Dermis microvascular lymphatic vessel endothelial cell (primary cell): ENCODE data around the gene GABBR2. TPM values are rescaled to one million over a fixed set of nuclear protein-coding genes. Genes with fewer than 3 reads are reported as not detected.
"Not testable (repeated sequence)": the region's sequence is repeated elsewhere in the genome, so short reads cannot be mapped to it uniquely, and the experiment has no call there.

Source experiments
- DNase-seq, 2 donors: peaks; one replicate each; pipeline versions ENCODE4 v3.0.0 to v3.0.0-alpha.2; 2010; ENCODE audit warnings: low read depth in 2 of 2
- total RNA-seq: library from RNA; depleted of rRNA; stranded (reverse); fragments of >200 nt; gene quantifications from 2 replicates; pipeline ENCODE4 v1.2.1, GENCODE V29; 2014

Gene GABBR2
- total RNA-seq, 1 donor from 2014 or later = 1.8 TPM

DNA sequence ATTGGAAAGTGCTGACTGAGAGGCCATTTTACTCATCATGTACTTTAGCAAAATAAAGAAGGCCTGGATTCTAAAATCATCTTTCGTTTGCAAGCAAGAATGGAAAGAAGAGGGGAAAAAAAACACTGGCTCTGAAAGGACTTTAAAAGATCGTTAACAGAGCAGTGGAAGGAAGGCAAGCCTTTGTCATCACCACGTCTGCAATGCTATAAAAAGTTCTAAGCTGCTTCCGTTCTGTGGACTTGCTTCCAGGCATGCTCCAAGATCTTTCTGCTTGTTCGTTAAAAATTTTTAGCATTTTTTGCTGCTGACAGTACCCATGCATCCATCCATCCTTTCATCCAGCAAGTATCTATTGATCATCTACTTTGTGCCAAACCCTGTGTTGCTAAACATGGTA lies 226.5 kb downstream of the GABBR2 start:
- no peak for DNase-seq

- no peak for DNase-seq
Observed at GRCh38 chr9:98481676-98482075, 227.1 kb downstream of the GABBR2 start.

DNA sequence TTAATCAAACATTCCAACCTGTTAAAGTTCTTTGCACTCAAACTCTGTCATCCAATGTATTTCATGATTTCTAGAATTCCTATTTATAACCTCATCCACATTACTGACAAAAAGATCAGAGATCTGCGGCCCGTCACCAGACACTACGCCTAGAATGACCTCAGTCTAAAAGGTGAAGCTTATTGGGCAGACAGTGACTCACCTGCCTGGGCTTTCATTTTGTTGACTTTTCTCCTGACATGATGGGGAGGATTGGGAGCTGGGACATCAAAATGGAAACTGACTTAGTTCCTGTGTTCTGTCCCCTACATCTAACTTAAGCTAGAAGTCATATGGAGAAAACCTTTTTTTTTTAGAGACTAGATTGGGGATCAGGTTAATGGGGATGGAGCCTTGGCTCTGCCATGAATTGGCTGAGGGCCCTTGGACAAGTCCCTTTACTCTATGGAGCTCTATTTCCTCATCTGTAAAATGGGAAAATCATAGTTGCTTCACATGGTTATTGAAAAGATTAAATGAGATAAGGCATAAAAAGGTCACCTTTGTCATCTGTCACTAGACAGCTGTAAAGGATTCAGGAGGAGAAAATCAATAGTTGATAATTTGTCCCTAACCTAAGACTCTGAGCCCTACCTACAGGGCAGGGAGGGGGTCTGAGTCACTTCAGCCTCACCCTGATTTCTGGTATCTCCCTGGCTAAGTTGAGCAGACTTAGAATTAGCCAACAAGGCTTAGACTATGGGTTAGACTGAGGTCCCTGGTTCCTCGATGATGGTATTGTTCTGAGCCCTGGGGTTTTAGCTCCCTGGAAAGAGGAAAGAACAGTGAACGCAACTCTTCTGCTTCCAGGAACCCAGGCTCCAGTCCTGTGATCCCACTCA lies 228.5 kb downstream of the GABBR2 start:
- no peak for DNase-seq

DNA sequence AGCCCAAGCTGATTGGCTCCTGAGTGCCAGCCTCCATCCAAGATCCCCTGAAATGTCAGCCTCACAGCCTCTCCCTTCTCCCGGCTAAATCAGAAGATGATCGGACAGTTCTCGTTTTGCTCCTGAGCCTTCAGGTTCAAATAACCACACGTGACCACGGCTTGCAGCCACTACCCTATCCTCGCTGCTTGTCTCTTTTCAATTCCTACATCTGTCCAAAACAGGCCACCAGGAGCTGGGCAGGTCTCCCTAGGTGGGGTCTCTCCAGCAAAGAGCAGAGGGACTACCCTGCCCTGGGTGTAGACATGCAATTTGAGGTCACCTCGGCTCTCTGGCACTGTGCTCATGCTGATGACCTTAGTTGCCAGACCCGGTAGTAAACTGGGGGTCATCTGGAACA lies 229.3 kb downstream of the GABBR2 start:
- DNase-seq = no peak

DNA sequence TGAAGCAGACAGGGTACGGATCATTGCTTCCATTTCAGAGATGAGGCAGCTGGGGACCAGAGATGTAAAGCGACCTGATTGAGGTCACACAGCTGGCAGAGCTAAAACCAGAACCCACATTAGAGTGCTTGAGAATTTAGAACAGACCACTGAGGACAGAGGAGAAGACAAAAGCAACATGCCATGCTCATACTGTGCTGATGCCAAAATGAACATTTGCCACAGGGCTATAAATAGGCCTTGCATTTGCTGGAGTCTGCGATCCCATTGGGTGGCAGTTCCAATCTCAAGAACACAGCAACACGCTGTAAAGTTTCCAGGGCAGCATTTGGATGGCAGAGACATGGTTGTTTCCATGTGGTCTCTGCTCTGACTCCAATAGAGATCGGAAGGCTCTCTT lies 230.9 kb downstream of the GABBR2 start:
- no peak for DNase-seq

DNA sequence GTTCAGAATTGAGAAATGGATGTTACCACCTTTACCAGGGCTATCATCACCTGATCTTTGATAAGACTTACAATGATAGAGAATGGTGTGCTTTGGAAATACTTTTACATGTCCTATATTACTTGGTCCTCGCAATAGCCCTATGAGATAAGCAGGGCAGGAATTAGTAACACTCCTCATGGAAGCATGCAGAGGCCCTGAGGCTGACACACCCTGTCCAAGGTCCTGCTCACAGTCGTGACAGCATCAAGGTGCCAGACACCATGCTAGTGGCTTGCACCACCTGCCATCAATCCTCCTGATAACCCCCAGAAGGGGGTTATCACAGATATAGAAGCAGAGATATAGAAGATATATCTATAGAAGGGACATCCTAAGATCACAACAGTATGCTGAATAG lies 236.5 kb downstream of the GABBR2 start:
- no peak for DNase-seq

- no peak for DNase-seq
Observed at GRCh38 chr9:98471185-98471584, 237.6 kb downstream of the GABBR2 start.

DNA sequence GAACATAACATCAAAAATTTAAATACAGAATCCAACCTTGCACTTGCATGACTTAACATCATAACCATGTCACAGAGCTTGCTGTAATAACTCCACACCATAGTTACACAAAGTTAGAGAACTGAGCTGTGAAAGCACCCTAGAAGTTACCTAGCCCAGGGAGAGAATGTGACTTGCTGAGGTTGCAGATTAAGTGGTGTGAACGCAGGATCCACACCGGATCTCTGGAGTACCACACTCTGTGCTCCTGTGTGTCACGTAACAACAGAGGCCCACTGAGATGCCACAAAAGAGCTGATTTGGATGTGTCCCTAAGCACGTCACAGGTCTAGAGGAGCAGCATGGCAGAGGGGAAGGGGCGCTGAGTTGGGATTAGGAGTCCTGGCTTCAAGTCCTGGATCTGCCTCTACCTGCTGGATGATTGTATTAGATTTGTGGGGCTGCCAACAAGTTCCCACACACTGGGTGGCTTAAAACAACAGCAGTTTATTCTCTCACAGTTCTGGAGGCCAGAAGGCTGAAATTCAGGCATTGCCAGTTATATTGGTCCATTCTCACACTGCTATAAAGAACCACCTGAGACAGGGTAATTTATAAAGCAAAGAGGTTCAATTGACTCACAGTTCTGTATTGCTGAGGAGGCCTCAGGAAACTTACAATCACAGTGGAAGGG lies 240.0 kb downstream of the GABBR2 start:
- no peak for DNase-seq

DNA sequence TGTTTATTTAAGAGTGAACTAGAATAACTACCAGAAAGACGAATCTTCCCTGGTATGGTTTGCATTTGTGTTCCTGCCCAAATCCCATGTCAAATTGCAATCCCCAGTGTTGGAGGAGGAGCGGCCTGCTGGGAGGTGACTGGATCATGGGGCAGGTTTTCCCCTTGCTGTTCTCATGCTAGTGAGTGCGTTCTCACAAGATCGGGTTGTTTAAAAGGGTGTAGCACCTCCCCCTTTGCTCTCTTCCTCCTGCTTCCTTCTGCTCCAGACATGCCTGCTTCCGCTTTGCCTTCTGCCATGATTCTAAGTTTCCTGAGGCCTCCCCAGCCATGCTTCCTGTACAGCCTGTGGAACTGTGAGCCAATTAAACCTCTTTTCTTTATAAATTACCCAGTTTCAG lies 242.9 kb downstream of the GABBR2 start:
- DNase-seq = no peak

GRCh38 chr9:98464156-98464690 lies 244.5 kb downstream of the GABBR2 start:
- not testable (repeated sequence) for DNase-seq

- no peak for DNase-seq
Observed at GRCh38 chr9:98462310-98462709, 246.4 kb downstream of the GABBR2 start.

DNA sequence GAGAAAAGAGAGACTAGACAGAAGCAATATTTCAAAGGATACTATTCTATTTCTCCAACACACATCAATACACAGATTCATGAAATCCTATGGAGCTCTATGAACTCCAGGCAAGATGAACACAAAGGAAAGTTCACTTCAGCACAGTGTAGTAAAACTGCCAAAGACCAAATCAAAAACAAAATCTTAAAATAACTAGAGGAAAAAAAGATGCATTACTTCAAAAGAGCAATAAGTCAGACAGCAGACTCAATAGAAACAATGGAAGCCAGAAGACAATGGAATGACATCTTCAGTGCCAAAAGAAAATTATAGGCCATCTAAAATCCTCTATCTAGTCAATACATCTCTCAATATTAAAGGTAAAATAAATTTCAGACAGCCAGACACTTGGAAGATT lies 248.0 kb downstream of the GABBR2 start:
- no peak for DNase-seq

DNA sequence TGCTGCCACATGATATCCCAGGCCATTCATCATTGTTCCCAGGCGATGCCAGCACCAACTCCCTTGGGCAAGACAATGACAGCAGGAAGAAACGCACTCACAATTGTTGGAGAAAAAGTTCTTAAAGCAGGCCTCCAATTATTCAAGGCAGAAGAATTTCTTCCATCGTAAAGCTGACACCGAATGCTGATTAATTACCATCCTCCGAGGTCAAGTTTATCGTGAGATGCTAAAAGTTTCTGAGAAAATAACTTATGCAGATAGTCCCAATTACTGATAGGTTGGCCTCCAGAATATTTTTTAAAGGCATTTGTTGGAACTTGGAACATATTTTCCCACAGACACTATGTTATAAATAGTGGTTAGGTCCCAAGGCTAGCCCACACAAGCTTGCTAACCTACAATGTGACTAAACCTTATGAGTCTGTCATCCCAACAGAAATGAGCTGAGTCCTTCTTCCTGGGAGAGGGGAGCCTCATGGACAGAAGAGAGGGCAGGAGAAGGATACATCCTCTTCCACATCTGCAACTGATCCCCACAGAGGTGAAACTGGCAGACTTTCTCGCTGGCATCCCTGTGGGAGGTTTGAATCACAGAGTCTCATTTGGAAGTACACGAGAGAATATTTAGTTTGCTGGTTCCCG lies 250.9 kb downstream of the GABBR2 start:
- DNase-seq = no peak

- DNase-seq = no peak
Observed at GRCh38 chr9:98456156-98456613, 252.6 kb downstream of the GABBR2 start.

DNA sequence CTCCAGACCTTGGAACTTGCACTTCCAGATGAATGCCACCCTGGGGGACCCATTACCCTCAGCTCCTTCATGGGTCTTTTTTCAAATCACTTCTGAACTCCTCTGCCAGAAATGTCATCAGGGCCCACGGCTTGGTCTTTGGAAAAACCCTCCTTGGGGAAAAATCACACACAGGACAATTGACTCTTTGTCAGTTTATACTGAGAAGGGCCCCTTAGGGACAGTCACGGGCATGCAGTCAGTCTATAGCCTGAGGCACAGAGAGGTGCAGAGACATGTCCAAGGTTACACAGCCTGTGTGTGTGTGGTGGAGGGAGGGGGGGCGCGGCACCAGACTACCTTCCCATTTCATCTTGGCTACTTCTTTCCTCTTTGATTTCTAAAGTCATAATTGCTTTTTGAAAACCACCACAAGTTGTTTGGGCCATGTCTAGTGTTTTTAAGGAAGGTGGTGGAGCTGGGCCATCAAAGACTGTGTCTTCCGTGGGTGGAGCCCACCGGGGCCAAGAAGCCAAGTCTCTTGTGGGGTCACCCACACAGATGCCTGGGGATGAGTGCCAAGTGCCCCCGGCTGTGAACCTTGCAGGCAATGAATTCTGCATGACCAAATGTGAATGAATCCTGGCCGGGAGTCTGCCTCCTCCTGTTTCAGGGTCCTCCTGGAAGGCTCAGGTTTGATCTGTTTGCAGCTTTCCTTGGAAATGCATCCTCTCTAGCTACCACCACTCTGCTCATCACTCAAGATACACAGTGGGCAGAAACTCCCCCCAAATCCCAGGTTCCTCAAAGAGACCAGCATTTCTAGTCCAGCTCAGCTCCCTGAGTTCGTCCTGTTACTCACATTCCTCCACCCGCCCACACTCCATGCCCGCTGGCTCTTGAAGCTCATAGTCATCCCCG lies 253.2 kb downstream of the GABBR2 start:
- DNase-seq = no peak

DNA sequence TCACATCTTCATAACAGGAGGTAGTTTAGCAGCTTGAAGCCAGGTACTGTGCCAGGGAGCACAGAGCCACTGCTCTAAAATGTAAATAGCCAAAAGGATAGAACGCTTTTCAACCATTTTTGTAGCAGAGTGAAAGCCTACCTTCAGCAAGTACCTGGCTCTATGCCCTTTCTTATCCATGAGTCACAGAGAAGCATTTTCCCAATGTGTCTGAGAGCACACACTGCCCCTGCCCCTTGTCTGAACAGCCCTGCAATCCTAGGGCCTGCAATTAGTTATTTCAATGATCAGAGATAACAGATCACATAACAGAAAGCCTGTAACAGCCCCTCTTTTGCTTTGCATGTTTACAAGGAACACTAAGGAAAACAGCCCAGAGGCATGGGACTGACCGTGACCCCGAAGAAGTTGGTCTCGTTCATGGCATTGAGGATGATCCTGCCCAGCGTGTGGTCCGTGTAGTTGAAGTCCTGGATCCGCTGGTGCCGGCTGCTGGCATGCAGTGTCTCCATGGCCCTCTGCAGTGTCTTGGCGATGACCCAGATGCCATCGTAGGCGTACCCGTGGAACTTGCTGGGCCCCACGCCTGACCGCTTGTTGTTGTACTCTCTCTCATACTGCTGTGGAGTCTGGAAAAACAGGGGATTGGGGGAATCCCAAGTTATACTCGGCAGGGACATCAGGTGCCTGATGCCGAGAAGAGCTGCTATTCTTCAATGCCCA lies 255.0 kb downstream of the GABBR2 start:
- DNase-seq = no peak

DNA sequence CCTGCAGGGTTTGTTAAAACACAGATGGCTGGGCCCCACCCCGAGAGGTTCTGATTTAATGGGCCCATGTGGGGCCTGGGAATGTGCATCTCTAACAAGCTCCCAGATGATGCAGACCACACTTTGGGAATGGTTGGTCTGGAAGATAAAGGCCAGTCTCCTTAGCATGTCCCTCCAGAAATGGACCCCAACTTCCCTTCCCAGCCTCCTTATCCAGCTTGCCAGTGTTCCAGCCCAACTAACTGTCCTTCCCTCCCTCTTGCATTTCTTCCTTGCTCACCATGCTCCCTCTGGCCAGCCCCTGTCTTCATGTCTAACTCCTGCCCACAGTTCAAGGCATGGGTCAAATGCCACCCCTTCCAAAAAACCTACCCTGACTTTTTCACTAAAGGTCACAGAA lies 257.2 kb downstream of the GABBR2 start:
- DNase-seq = no peak

DNA sequence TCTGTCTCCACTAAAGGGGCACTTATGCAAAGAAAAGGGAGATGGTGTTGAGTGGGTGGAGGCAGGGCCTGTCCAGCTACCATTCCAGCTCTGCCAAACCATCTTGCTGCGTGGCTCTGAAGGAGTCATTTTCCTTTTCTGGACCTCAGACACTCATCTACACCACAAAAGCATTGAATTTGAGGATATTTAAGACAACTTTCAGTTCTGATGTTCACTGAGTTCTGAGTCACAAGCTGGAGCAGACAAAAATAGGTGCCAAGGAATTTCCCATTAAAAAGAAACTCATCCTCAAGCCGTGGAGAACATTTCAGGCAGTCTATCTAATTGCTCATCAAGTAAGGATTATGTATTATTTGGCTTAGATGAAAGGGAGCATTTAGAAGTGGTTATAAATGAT lies 258.2 kb downstream of the GABBR2 start:
- no peak for DNase-seq

GRCh38 chr9:98449871-98450270 lies 258.9 kb downstream of the GABBR2 start:
- DNase-seq = no peak

DNA sequence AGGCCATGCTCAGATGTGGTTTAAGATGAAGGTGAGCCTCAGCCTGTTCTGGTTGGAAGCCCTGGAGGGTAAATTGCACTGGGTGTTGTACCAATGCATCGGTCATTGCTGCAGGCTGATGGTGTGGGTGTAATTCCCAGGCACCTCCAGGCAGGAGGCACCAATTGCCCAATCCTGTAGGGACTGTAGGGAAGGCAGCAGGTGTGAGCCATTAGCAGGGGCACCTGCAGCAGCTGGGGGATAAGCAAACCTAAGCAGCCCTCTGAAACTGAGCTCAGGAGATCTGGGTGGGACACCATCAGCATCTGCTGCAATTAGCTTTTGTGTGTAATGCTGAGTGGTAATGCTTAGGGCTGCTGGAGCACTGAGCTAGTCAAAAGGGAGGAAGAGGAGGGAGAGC lies 263.2 kb downstream of the GABBR2 start:
- no peak for DNase-seq
